GM18519 (cell line): ENCODE data around the gene MPRIP.
"Not testable (repeated sequence)": the region's sequence is repeated elsewhere in the genome, so short reads cannot be mapped to it uniquely, and the experiment has no call there.

ENCODE experiments used
- ATAC-seq: cut with Tn5 transposase; IDR thresholded peaks from one replicate; pipeline ENCODE4 v1.9.1; 2021; ENCODE audit warnings: mild to moderate bottlenecking, moderate library complexity; ENCODE audit not compliant: unreplicated experiment, low FRiP score

Gene MPRIP

GRCh38 chr17:17121162-17121561 is 78.9 kb downstream of the MPRIP start:
- no peak for ATAC-seq

- no peak for ATAC-seq
Measured at GRCh38 chr17:17122781-17123483, 80.7 kb downstream of the MPRIP start.

GRCh38 chr17:17124341-17124740 is 82.1 kb downstream of the MPRIP start:
- ATAC-seq = no peak

GRCh38 chr17:17125136-17126084 is 83.2 kb downstream of the MPRIP start:
- no peak for ATAC-seq

- no peak for ATAC-seq
Measured at GRCh38 chr17:17126131-17127110, 84.2 kb downstream of the MPRIP start.

GRCh38 chr17:17127156-17127555 is 84.9 kb downstream of the MPRIP start:
- no peak for ATAC-seq

- ATAC-seq = no peak
Measured at GRCh38 chr17:17127730-17128291, 85.6 kb downstream of the MPRIP start.

GRCh38 chr17:17128476-17129075 is 86.3 kb downstream of the MPRIP start:
- ATAC-seq = no peak

- no peak for ATAC-seq
Measured at GRCh38 chr17:17129466-17129865, 87.2 kb downstream of the MPRIP start.

- ATAC-seq = no peak
Measured at GRCh38 chr17:17130077-17130844, 88.0 kb downstream of the MPRIP start.

GRCh38 chr17:17131839-17132238 is 89.6 kb downstream of the MPRIP start:
- no peak for ATAC-seq

GRCh38 chr17:17132746-17133145 is 90.5 kb downstream of the MPRIP start:
- ATAC-seq = no peak

- ATAC-seq = no peak
Measured at GRCh38 chr17:17134051-17134956, 92.0 kb downstream of the MPRIP start.

- ATAC-seq = no peak
Measured at GRCh38 chr17:17134957-17135333, 92.7 kb downstream of the MPRIP start.

GRCh38 chr17:17136221-17136620 is 94.0 kb downstream of the MPRIP start:
- ATAC-seq = not testable (repeated sequence)

- no peak for ATAC-seq
Measured at GRCh38 chr17:17137731-17138585, 95.7 kb downstream of the MPRIP start.

- no peak for ATAC-seq
Measured at GRCh38 chr17:17139972-17140589, 97.8 kb downstream of the MPRIP start.
